ENCODE data around the gene CCDC38. TPM values are rescaled to one million over a fixed set of nuclear protein-coding genes. Genes with fewer than 3 reads are reported as not detected.

Gene CCDC38
- total RNA-seq, 1 donor from 2014 or later: not detected

GRCh38 chr12:95978351-95978750 is 35.9 kb upstream of the CCDC38 start:
- Mint-ChIP-seq H3K27ac (ENCODE audit: unreplicated experiment) (no peak overlapping the region), H3K36me3 (ENCODE audit: unreplicated experiment) (no peaks in the 10 kb centered on the region), H3K4me1 (ENCODE audit: unreplicated experiment) (no peaks in the 10 kb centered on the region), H3K4me3 (ENCODE audit: unreplicated experiment) (no peak overlapping the region), H3K27me3 (ENCODE audit: unreplicated experiment) (no peaks in the 10 kb centered on the region), H3K9me3 (ENCODE audit: unreplicated experiment) (no peaks in the 10 kb centered on the region)
- no peak for DNase-seq (ENCODE audit: extremely low spot score, unreplicated experiment)
- no peak for TF ChIP-seq CTCF (IDR thresholded peaks at IDR 0.05)

- Mint-ChIP-seq H3K9me3 (ENCODE audit: unreplicated experiment) (no peaks in the 10 kb centered on the region), H3K4me3 (ENCODE audit: unreplicated experiment) (no peak overlapping the region), H3K4me1 (ENCODE audit: unreplicated experiment) (no peaks in the 10 kb centered on the region), H3K27me3 (ENCODE audit: unreplicated experiment) (no peaks in the 10 kb centered on the region), H3K27ac (ENCODE audit: unreplicated experiment) (no peak overlapping the region), H3K36me3 (ENCODE audit: unreplicated experiment) (no peaks in the 10 kb centered on the region)
- no peak for TF ChIP-seq CTCF (IDR thresholded peaks at IDR 0.05)
- no peak for DNase-seq (ENCODE audit: extremely low spot score, unreplicated experiment)
These were observed 35.4 kb upstream of the CCDC38 start for GRCh38 chr12:95977764-95978305.

- Mint-ChIP-seq H3K36me3 (ENCODE audit: unreplicated experiment) (no peaks in the 10 kb centered on the region), H3K27ac (ENCODE audit: unreplicated experiment) (no peak overlapping the region), H3K4me3 (ENCODE audit: unreplicated experiment) (no peak overlapping the region), H3K9me3 (ENCODE audit: unreplicated experiment) (no peaks in the 10 kb centered on the region), H3K4me1 (ENCODE audit: unreplicated experiment) (no peaks in the 10 kb centered on the region), H3K27me3 (ENCODE audit: unreplicated experiment) (no peaks in the 10 kb centered on the region)
- no peak for DNase-seq (ENCODE audit: extremely low spot score, unreplicated experiment)
- no peak for TF ChIP-seq CTCF (IDR thresholded peaks at IDR 0.05)
These were observed 34.0 kb upstream of the CCDC38 start for GRCh38 chr12:95976416-95976832.

- no peak overlapping the region for H3K4me3 Mint-ChIP-seq (ENCODE audit: unreplicated experiment)
These were observed 33.1 kb upstream of the CCDC38 start for GRCh38 chr12:95975491-95975890.

GRCh38 chr12:95974358-95974757 is 31.9 kb upstream of the CCDC38 start:
- H3K4me1 Mint-ChIP-seq (ENCODE audit: unreplicated experiment): no peaks in the 10 kb centered on the region
- DNase-seq (ENCODE audit: extremely low spot score, unreplicated experiment): no peak
- H3K27me3 Mint-ChIP-seq (ENCODE audit: unreplicated experiment): no peaks in the 10 kb centered on the region
- no peak overlapping the region for H3K4me3 Mint-ChIP-seq (ENCODE audit: unreplicated experiment)
- no peaks in the 10 kb centered on the region for H3K9me3 Mint-ChIP-seq (ENCODE audit: unreplicated experiment)
- H3K27ac Mint-ChIP-seq (ENCODE audit: unreplicated experiment): no peak overlapping the region
- no peak for TF ChIP-seq CTCF (IDR thresholded peaks at IDR 0.05)
- H3K36me3 Mint-ChIP-seq (ENCODE audit: unreplicated experiment): no peaks in the 10 kb centered on the region

More at GRCh38 chr12:95975491-95975890, 33.1 kb upstream of the CCDC38 start:
- no peak for DNase-seq (ENCODE audit: extremely low spot score, unreplicated experiment)
- Mint-ChIP-seq H3K36me3 (ENCODE audit: unreplicated experiment) (no peaks in the 10 kb centered on the region), H3K4me1 (ENCODE audit: unreplicated experiment) (no peaks in the 10 kb centered on the region), H3K27ac (ENCODE audit: unreplicated experiment) (no peak overlapping the region), H3K9me3 (ENCODE audit: unreplicated experiment) (no peaks in the 10 kb centered on the region), H3K27me3 (ENCODE audit: unreplicated experiment) (no peaks in the 10 kb centered on the region)
- TF ChIP-seq CTCF (IDR thresholded peaks at IDR 0.05): no peak

All from osteocyte (in vitro differentiated cells).